ENCODE results near the gene NOP58.

DNA sequence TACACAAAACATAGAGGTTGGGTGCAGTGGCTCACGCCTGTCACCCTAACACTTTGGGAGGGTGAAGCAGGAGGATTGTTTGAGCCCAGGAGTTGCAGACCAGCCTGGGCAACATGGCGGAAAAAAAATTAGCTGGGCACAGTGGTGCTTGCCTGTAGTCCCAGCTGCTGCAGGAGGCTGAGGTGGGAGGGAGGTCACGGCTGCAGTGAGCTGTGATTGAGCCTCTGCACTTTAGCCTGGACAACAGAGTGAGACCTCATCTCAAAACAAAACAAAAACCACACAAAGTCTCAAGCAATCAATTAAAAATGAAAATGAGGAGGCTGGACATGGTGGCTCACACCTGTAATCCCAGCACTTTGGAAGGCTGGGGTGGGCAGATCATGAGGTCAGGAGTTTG, 4.9 kb downstream of the NOP58 start:
- TF ChIP-seq, protein P1, sequence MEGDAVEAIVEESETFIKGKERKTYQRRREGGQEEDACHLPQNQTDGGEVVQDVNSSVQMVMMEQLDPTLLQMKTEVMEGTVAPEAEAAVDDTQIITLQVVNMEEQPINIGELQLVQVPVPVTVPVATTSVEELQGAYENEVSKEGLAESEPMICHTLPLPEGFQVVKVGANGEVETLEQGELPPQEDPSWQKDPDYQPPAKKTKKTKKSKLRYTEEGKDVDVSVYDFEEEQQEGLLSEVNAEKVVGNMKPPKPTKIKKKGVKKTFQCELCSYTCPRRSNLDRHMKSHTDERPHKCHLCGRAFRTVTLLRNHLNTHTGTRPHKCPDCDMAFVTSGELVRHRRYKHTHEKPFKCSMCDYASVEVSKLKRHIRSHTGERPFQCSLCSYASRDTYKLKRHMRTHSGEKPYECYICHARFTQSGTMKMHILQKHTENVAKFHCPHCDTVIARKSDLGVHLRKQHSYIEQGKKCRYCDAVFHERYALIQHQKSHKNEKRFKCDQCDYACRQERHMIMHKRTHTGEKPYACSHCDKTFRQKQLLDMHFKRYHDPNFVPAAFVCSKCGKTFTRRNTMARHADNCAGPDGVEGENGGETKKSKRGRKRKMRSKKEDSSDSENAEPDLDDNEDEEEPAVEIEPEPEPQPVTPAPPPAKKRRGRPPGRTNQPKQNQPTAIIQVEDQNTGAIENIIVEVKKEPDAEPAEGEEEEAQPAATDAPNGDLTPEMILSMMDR (IDR thresholded peaks at IDR 0.05), result no peak
- no peak for TF ChIP-seq POLR2A (IDR thresholded peaks at IDR 0.05)
